Testis (tissue), 3 donors: ENCODE results near the gene SRSF1. TPM values are rescaled to one million over a fixed set of nuclear protein-coding genes. Genes with fewer than 3 reads are reported as not detected.

ENCODE experiments used
- DNase-seq: peaks from one replicate; pipeline ENCODE4 v3.0.0-alpha.2; 2019
- H3K27ac ChIP-seq, 2 donors: fragments of 200-600 bp; sonication (generic); one replicate each; pipeline ENCODE4 v1.5.1; 2019
- H3K27me3 ChIP-seq: fragments of 200-600 bp; sonication (generic); one replicate; pipeline ENCODE4 v1.5.1; 2019
- H3K36me3 ChIP-seq: fragments of 200-600 bp; sonication (generic); one replicate; pipeline ENCODE4 v1.5.1; 2017; ENCODE audit warnings: low read depth; ENCODE audit errors: missing control alignments
- H3K4me1 ChIP-seq: fragments of 200-600 bp; sonication (generic); one replicate; pipeline ENCODE4 v1.5.1; 2019
- H3K4me3 ChIP-seq, 2 donors: fragments of 200-600 bp; sonication (generic); one replicate each; pipeline ENCODE4 v1.5.1; 2017 to 2019
- H3K9me3 ChIP-seq: fragments of 200-600 bp; sonication (generic); one replicate; pipeline ENCODE4 v1.5.1; 2017
- POLR2A ChIP-seq: fragments of 450-650 bp; IDR thresholded peaks from one replicate; pipeline ENCODE4 v1.6.1; 2017; ENCODE audit warnings: antibody characterized with exemption, mild to moderate bottlenecking, moderate library complexity
- WGBS, 2 donors: methylation state at CpG; one replicate each; pipeline ENCODE4 v1.1.5; 2018; 5-methylcytosine and 5-hydroxymethylcytosine counted together
- intact Hi-C: fragments of 100-400 bp; cut with DNase I; formaldehyde crosslinking; loops from one replicate; pipeline ENCODE4 v1.15.1; 2023; ENCODE audit warnings: low total_unique reads
- polyA plus RNA-seq: library from polyadenylated mRNA; stranded (reverse); fragments of 350-450 nt; fragmentation: Illumina TruSeq; extraction: RNeasy Lipid Tissue Mini Kit (QIAGEN cat#74804); gene quantifications from one replicate; pipeline ENCODE4 v1.2.3, GENCODE V29; 2014; ENCODE audit warnings: low read depth, low replicate concordance; ENCODE audit not compliant: insufficient read depth
- total RNA-seq, 2 donors: library from RNA; depleted of rRNA; stranded (reverse); fragments of >200 nt; gene quantifications; one replicate each; pipeline ENCODE4 v1.2.3, GENCODE V29; 2016
- TF ChIP-seq, protein P1 (sequence below), 3 experiments: fragments of 450-650 bp in 2 of 3; fragments of 200-600 bp in 1 of 3; sonication (generic) in 1 of 3; IDR thresholded peaks; one replicate each; pipeline ENCODE4 v1.5.1; 2016 to 2019; ENCODE audit warnings: antibody characterized with exemption in 3 of 3, mild to moderate bottlenecking in 2 of 3, moderate library complexity in 1 of 3

Gene SRSF1
- total and polyA plus RNA-seq, 3 donors from 2014 or later, result 128 to 159 (median 150) TPM

- Histone ChIP-seq H3K4me3 (no peak overlapping the region), H3K4me1 (peaks cover 43% of the 10 kb centered on the region), H3K27me3 (no peaks in the 10 kb centered on the region), H3K9me3 (no peaks in the 10 kb centered on the region), H3K27ac (no peak overlapping the region), H3K36me3 (no peaks in the 10 kb centered on the region)
- intact Hi-C loops, result no loop called here
- TF ChIP-seq, protein P1, sequence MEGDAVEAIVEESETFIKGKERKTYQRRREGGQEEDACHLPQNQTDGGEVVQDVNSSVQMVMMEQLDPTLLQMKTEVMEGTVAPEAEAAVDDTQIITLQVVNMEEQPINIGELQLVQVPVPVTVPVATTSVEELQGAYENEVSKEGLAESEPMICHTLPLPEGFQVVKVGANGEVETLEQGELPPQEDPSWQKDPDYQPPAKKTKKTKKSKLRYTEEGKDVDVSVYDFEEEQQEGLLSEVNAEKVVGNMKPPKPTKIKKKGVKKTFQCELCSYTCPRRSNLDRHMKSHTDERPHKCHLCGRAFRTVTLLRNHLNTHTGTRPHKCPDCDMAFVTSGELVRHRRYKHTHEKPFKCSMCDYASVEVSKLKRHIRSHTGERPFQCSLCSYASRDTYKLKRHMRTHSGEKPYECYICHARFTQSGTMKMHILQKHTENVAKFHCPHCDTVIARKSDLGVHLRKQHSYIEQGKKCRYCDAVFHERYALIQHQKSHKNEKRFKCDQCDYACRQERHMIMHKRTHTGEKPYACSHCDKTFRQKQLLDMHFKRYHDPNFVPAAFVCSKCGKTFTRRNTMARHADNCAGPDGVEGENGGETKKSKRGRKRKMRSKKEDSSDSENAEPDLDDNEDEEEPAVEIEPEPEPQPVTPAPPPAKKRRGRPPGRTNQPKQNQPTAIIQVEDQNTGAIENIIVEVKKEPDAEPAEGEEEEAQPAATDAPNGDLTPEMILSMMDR (IDR thresholded peaks at IDR 0.05), result no peak
- no peak for TF ChIP-seq POLR2A
- no peak for DNase-seq
- WGBS, 2 donors, result 53 to 84% methylated on average over 1 of the region's 1 CpG
These were observed 23.6 kb downstream of the SRSF1 start for GRCh38 chr17:57983446-57983845.

- no peak overlapping the region for H3K27ac ChIP-seq
- 79% methylated on average over 8 to 14 of the region's 14 CpGs for WGBS, 2 donors
- intact Hi-C loops, result no loop called here
- H3K36me3 ChIP-seq, result no peaks in the 10 kb centered on the region
- no peaks in the 10 kb centered on the region for H3K27me3 ChIP-seq
- H3K9me3 ChIP-seq, result no peaks in the 10 kb centered on the region
- H3K4me1 ChIP-seq, result peaks cover 43% of the 10 kb centered on the region
- no peak for DNase-seq
- no peak overlapping the region for H3K4me3 ChIP-seq
- TF ChIP-seq, protein P1 (IDR thresholded peaks at IDR 0.05), result no peak
- no peak for TF ChIP-seq POLR2A
These were observed 24.4 kb downstream of the SRSF1 start for GRCh38 chr17:57982452-57983170.

DNA sequence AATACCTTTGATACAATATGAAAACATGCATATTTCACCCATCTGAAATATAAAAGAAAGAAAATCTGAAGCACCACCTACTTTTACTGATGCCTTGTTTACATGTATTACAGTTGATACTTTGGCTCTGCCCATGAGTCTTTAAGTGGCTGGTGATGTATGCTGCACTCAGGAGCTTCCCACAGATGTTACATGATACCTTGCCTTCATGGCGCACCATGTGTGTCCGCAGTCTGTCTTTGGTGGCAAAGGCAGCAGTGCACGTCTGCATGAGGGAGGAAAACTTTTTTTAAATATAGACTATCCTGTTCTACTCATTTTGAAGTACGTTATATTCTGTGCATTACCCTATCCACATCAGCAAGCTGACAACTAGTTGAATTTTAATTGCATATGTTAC lies 26.5 kb downstream of the SRSF1 start:
- no peaks in the 10 kb centered on the region for H3K27me3 ChIP-seq
- intact Hi-C loops, result no loop called here

DNA sequence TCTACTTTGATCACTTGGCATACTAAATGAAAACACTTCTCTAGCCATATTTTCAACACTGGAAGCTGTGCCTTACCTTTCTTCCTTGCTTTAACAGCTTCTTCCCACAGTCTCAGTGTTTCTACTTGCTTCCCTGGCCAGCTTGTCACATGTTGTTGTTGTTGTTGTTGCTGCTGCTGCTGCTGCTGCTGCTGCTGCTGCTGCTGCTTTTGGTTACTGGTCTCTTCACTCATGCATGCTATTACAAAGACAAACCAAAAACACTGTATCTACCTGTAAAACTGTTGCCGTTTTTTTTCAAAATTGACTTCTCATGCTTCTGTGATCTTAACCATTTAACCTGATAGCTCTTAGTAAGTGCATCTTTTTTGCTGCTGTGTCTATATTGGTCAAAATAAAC lies 28.0 kb downstream of the SRSF1 start:
- WGBS, 2 donors, result 42 to 79% methylated on average over 1 of the region's 1 CpG
- TF ChIP-seq POLR2A, result no peak
- TF ChIP-seq, protein P1 (IDR thresholded peaks at IDR 0.05), result no peak
- peaks cover 20% of the 10 kb centered on the region for H3K4me1 ChIP-seq
- H3K36me3 ChIP-seq, result no peaks in the 10 kb centered on the region
- H3K4me3 ChIP-seq, result no peak overlapping the region
- no peaks in the 10 kb centered on the region for H3K9me3 ChIP-seq
- H3K27me3 ChIP-seq, result no peaks in the 10 kb centered on the region
- no peak overlapping the region for H3K27ac ChIP-seq
- intact Hi-C loops, result no loop called here
- DNase-seq, result no peak

More for the DNA sequence above, 26.5 kb downstream of the SRSF1 start:
- Histone ChIP-seq H3K27ac (no peak overlapping the region), H3K9me3 (no peaks in the 10 kb centered on the region), H3K4me3 (no peak overlapping the region), H3K36me3 (no peaks in the 10 kb centered on the region), H3K4me1 (peaks cover 29% of the 10 kb centered on the region)
- WGBS, 2 donors, result 84 to 90% methylated on average over 4 of the region's 4 CpGs
- DNase-seq, result no peak
- TF ChIP-seq, protein P1 (IDR thresholded peaks at IDR 0.05), result no peak

DNA sequence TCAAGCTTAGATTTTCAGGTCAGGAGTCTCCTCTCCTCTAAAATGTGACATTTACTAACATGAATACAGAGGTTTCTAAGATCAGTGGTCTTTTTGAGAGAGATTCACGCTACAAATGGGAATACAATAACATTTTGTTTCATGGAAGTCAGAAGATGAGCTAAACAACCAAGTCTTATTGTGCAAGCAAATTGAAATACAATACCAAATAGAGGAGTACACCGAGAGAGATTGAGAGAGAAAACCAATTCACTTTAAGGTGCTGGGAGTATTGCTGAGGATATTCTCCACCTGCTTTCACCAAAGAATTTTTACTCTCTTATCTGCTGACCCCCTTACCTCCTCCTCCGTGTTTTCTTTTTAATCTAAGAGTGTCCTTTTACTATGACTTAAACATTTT lies 30.5 kb downstream of the SRSF1 start:
- H3K36me3 ChIP-seq, result no peaks in the 10 kb centered on the region
- no peaks in the 10 kb centered on the region for H3K9me3 ChIP-seq
- no peak overlapping the region for H3K27ac ChIP-seq
- intact Hi-C loops, result no loop called here
- H3K27me3 ChIP-seq, result no peaks in the 10 kb centered on the region
- no peak overlapping the region for H3K4me3 ChIP-seq
- no peak for DNase-seq
- H3K4me1 ChIP-seq, result peaks cover 2% of the 10 kb centered on the region
- WGBS, 2 donors, result 65 to 79% methylated on average over 3 of the region's 3 CpGs
- no peak for TF ChIP-seq POLR2A
- TF ChIP-seq, protein P1 (IDR thresholded peaks at IDR 0.05), result no peak
